ENCODE data around the gene YEATS2. TPM values are rescaled to one million over a fixed set of nuclear protein-coding genes. Genes with fewer than 3 reads are reported as not detected.
A peak's percentile ranks its signal among the peaks of the same experiment; 100 is the strongest.
"Not testable (repeated sequence)": the region's sequence is repeated elsewhere in the genome, so short reads cannot be mapped to it uniquely, and the experiment has no call there.

The YEATS2 gene
- 37.7 TPM for total RNA-seq

DNA sequence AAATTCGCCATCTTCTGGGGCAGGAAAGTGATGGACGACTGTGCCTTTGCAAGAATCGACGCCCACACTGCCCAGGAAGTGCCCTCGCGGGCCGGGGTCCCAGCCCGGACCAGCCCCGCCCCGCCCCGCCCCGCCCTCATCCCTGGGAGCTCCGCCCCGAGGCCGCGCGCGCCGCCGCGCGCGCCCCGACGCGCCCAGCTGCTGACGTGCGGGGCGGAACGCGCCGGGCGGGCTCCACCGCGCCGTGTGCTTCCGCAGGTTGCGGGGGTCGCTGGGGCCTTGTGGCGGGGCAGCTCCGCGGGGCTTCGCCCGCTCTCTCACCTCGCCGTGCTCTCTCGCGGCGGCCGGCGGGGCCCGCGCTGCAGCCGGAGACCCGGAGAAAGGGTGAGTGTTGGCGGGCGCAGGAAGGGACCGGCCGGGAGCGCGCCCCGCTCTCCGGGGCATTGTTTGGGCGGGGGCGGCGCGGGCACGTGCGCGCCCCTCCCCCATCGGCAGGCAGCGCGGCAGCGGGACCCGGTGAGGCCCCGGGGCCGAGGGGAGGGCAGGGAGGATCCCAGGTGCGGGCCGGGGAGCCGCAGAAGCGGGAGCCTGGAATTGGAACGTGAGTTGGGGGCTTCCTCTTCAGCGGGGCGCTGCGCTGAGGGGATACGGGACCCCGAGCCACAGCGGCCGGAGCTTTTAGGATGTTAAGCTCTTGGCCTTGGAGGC lies at the start of gene YEATS2:
YEATS2 (plus strand) TSS at position 188 of the 708 bp plus-strand sequence. CDS start 17,366 bp downstream, outside the sequence.
- peak; percentile 50 for DNase-seq (ENCODE audit: low spot score)

DNA sequence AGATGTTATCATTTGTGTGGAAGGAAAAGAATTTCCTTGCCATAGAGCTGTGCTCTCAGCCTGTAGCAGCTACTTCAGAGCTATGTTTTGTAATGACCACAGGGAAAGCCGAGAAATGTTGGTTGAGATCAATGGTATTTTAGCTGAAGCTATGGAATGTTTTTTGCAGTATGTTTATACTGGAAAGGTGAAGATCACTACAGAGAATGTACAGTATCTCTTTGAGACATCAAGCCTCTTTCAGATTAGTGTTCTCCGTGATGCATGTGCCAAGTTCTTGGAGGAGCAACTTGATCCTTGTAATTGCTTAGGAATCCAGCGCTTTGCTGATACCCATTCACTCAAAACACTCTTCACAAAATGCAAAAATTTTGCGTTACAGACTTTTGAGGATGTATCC lies 47.0 kb upstream of the YEATS2 start:
- DNase-seq (ENCODE audit: low spot score) = no peak

DNA sequence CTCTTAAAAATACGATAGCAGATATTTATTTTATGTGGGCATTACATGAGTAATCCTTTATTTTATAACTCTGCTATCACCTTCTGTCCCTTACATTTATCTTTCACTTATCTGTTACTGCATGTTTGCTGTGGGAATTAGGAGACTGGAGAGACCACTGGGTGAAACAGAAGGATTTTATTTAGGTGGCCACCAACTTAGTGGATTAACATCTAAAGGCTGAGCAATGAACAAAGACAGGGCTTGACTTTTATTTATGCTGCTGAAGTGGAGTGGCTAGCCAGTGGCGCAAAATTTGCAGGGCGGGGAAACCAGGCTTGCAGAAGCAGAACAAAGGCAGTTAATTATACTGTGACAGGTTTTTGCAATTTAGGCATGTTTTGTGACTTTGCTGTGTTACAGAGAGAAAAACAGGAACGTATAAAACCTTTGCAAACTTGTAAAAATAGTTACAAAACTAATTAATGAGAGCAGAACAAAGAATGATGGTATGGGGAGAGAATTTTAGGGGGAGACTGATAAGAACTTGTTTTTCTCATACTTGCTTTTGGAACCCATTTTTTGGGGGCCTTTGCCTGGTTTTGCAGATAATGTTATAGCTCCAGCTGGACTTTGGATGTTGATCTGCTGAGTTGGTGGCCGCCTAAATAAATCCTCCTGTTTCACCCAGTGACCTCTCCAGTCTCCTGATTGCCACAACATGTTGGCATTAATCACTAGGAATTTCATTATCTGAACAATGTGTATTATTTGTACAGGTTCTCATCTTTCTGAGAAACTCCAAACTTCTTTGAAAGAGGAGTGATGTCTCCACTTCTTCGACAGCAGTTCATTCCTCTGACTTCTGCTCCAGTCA lies 44.2 kb upstream of the YEATS2 start:
- DNase-seq (ENCODE audit: low spot score) = no peak

DNA sequence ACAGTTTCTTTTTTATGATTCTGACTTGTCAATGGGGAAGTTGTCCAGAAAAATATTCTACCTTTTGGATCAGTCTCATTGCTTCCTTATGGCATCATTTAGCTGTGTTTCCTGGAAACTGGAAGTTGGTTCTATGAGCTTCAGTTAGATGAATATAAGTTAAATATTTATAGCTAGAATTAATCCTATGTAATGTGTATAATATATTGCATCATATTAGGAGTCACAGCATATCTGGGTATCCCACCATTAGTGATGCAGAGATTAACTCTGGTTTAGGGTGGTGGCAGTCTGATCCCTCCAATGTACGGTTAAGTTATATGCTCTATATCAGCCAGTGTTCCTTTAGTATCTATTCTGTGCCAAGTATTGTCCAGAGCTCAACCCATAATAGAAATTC lies 42.9 kb upstream of the YEATS2 start:
- no peak for DNase-seq (ENCODE audit: low spot score)

DNA sequence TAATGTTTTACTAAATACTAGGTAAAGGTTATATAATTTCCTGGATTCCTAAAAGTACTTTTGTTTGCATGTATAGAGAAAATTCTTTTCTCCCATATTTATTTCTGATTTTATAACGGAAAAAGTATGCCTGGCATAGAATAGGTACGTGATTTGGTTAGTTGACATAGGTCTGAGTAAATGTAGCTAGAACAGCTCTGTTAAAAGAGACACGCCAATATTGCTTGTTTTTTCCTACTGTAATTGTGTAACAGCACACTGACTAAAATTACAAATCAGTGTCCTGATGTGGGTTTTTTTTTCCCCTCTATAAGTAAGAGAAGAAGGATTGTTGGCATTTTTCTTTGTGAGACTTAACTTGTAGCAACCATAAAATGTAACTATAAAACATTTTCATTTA lies 35.5 kb upstream of the YEATS2 start:
- DNase-seq (ENCODE audit: low spot score) = no peak

DNA sequence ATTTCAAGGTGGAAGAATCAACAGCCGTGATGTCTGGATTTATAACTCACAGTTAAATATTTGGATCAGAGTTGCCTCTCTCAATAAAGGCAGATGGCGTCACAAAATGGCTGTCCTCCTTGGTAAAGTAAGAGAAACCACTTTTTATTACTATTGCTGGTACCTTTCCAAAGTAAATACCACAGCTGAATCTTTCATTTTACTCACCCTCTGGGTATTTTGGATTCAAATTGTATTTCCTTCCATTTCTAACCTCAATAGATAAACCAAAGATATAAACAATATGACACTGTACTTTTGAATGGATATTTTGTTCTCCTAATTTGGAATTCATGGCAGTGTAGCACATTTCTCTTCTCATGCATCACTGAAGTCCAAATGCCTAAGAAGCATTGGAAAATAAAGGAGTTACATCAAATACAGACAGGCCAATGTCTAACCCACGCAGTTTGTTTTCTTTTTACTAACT lies 32.6 kb upstream of the YEATS2 start:
- DNase-seq (ENCODE audit: low spot score) = no peak

DNA sequence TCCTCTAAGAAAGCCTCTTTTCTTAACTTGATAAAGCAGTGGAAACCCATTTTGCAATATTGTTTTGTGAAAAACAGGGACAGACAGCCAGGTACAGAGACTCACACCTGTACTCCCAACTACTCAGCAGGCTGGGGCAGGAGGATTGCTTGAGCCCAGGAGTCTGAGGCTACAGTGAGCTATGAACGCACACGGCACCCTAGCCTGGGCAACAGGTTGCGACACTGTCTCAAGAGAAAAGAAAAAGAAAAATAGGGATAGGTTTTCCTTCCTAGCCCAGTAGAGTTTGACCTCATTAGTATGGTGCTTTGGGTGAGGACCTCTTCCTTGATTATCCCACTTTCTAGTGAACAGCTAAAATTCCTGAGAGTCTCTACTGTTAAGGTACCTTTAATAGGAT lies 17.5 kb upstream of the YEATS2 start:
- no peak for DNase-seq (ENCODE audit: low spot score)

DNA sequence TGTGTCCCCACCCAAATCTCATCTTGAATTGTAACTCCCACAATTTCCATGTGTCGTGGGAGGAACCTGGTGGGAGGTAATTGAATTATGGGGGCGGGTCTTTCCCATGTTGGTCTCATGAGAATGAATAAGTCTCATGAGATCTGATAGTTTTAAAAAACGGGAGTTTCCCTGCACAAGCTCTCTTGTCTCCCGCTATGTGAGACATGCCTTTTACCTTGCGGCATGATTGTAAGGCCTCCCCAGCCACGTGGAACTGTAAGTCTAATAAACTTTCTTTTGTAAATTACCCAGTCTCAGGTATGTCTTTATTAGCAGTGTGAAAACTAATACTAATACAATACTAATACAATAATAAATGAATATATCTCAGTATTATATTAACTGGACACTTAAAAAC lies 9.9 kb upstream of the YEATS2 start:
- DNase-seq (ENCODE audit: low spot score) = no peak

DNA sequence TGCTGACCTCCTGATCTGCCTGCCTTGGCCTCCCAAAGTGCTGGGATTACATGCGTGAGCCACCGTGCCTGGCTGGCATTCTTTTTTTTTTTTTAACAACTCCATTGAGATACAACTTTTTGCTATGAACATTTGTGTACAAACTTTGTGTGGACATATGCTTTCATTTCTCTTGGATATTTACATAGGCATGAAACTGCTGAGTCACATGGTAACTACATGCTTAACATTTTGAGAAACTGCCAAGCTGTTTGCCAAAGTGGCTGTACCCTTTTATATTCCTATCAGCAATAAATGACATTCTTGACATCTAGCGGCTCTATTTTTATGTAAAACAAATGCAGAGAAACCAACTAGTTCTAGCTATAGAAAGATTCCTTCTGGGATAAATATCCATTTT lies 8.7 kb upstream of the YEATS2 start:
- no peak for DNase-seq (ENCODE audit: low spot score)

DNA sequence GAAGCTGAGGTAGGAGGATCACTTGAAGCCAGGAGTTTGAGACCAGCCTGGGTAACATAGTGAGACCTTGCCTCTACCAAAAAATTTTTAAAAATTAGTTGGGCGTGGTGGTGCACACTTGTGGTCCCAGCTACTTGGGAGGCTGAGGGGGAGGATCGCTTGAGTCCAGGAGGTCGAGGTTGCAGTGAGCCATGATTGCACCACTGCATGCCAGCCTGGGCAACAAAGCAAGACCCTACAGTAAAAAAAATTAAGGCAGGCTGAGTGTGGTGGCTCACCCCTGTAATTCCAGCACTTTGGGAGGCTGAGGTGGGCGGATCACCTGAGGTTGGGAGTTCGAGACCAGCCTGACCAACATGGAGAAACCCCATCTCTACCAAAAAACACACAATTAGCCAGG lies 8.0 kb upstream of the YEATS2 start:
- not testable (repeated sequence) for DNase-seq (ENCODE audit: low spot score)

DNA sequence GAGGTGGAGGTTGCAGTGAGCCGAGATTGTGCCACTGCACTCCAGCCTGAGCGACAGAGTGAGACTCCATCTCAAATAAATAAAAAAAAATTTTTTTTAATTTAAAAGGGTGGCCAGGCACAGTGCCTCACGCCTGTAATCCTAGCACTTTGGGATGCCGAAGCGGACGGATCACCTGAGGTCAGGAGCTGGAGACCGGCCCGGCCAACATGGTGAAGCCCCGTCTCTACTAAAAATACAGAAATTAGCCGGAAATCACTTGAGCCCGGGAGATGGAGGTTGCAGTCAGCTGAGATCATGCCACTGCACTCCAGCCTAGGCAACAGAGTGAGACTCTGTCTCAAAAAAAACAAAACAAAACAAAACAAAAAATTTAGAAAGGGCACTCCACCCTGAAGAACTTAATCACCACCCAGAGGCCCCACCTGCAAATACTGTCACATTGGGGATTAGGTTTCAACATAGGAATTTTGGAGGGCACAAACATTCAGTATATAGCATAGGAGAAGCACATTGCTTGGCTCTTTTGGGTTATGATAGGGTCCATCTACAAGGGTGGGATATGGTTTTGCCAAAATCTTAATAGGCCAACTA lies 7.1 kb upstream of the YEATS2 start:
- no peak for DNase-seq (ENCODE audit: low spot score)

DNA sequence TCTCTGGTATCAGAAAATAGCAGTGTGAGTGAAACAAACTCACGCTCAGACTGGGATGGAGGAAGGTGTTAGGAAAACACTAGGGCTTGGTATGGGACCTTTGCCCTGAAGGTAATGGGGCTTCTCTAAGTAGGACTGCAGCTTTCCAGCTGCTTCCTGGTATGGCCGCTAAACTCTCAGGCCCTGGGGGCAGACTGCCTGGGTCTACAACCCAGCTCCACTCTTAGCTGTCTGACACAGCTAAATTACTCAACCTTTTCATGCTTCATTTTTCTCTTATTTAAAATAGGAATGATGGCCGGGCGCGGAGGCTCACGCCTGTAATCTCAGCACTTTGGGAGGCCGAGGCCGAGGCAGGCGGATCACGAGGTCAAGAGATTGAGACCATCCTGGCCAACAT lies 5.2 kb upstream of the YEATS2 start:
- DNase-seq (ENCODE audit: low spot score) = no peak

DNA sequence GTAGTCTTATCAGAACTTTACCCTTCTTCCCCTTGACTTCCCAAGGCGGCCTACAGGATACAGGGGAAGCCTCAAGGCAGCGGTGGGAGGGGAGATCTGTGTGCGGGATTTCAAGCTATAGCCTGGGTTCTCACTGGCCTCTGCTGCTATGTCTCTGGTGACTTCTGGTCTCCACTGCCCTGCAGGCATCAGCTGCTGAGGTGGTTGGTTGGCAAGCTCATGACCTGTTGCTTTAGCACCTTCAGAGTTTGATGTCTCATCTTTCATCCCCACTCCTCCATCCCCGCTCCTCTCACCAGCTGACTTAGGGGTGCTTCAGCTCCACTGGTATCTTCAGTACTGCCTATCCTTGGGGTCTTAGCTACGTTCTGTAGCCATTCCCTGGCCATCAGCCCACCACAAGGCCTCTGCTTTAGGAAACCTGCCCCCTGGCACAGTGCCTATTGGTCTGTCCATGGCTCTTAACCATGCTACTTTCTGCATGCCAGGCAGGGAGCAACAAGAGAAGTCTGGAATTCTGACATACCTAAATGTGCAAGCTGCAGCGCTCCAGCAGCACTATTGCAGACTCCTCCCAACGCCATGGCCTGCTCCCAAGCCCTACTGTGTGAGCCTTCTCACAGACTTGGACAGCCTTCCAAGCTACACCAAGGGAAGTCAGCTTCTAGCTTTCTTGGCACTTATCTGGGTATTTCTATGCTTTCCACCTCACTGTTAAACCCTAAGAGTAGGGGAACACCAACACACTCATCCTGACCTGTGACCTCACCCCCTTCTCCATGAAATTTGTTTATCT lies 1.8 kb upstream of the YEATS2 start:
- DNase-seq (ENCODE audit: low spot score) = no peak

DNA sequence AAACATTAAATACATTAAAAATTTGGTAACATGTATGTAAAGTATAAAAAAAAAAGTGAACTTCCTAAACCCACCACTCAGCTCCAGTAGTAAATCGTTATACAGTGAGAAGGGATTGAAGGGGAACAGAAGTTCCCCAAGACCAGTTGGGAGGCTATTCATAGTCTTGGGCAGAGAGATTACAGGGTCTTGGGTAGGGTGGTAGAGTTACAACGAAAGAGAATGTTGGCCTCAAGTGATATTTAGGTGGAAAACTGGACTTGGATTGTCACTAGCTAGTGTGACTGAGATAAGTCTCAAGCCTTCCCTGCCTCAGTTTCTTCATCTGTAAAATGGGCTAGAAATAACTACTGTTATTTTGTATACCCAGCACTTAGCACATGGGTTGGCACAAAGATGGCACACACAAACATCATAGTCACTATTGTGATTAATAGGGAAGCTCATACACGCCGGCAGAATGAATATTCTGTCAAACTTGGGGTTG lies 431 bp upstream of the YEATS2 start:
- DNase-seq (ENCODE audit: low spot score) = no peak

DNA sequence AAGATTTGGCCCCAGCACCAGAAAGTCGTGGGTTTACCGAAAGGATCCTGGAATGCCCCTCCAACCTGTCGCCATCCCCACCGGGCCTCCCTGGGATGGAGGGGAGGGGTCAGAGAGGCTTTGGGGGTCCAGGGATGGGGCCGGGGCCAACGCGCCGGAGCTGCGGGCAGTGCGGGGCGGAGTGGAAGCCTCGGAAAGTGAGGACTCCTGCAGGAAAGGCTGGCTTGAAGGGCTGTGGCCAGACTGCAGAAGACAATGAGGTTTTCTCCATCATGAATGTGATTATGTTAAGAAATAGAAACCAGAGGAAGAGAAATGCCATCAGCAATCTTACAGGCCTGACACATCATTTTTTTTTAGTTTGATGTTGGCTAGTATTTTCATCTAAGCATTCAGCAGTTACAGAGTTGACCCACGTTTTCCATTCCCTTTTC lies 738 bp downstream of the YEATS2 start:
- peak; percentile 52 for DNase-seq (ENCODE audit: low spot score)

DNA sequence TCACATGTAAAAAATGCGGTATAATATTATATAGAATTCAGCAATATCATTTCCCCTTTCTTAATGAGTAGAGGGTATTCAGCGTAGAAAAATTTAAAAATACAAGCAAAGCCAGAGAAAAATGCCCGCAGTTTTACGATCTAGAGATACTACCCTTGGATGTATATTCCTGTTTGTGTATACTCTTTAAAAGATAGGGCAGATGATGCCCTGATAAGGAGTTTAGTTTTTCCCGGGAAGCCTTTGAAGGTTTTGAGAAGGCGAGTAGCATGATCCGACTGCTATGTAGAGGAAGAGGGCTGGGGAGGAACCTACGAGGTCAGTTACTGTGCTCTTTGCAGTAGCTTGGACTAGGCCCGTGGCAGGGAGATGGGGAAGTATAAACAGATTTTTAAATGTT lies 1.2 kb downstream of the YEATS2 start:
- no peak for DNase-seq (ENCODE audit: low spot score)

DNA sequence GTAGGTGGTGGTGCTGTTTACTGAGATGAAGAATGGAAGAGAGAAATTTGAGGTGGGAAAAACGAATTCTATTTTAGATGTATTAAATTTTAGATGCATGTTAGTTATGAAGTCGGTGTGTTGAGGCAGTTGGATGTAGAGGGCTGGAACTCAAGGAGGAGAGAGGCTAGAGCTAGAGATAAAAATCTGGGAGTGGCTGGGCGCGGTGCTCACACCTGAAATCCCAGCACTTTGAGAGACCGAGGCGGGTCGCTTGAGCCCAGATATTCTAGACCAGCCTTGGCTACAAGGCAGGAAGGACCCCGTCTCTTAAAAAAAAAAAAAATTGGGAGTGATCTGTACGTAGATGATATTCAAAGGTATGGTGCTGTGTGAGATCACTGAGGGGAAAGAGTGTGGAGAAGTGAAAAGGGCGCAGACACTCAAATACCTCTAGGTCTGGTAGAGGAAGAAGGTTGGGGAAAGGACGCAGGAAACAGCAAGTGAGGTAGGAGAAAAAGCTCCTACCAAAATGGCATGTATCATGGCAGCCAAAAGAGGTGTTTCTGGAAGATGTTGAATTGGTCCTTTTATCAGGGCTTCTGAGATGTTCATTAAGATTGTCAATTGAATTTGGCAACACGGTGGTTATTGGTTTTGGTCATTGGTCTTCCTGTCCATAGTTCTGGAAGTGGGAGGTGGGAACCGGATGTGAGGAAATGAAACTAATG lies 1.8 kb downstream of the YEATS2 start:
- no peak for DNase-seq (ENCODE audit: low spot score)

DNA sequence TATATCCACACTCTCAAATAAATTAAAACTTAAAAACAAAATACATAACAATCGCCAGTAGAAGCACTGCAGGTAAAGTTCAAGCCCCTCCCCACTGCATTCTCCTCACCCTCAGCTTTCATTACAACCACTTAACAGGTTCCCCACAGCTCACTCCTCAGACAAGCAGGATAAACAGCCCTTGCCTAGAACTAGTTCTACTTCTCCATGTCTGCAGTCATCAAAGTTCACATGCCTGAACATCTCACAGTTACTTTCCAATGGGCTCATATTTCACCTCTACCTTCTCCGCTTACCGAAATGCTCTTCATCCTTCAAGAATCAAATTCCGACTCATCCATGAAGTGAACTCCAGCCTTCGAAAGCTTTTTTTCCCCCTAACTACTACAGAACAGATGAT lies 4.1 kb downstream of the YEATS2 start:
- DNase-seq (ENCODE audit: low spot score) = no peak

DNA sequence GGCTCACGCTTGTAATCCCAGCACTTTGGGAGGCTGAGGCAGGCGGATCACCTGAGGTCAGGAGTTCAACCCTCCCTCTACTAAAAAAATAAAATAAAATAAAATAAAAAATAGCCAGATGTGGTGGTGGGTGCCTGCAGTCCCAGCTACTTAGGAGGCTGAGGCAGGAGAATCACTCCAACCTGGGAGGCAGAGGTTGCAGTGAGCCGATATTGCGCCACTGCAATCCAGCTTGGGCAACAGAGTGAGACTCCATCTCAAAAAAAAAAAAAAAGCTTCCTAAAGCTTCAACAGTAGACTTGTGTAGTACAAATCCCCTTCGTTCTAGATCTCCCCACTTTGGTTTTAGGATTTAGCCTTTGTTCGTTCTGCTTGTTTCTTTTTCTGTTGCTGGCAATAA lies 6.3 kb downstream of the YEATS2 start:
- DNase-seq (ENCODE audit: low spot score) = not testable (repeated sequence)

DNA sequence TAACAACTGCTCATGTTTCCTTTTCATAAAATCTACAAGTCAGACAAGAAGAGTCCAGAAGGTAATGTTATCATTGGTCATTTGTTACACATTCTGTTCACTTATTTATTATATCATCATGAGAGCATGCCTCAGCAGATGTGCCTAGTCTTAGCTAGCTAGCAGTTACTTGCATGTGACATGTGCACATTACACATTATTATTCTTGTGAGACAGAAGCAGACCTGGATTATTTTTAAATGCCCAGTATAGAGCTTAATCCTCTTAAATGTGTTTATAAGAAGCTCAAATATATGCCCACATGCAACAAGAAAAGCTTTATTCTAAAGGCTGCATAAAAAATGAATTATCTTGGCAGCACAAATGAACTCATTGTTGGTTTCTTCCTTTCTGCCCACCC lies 12.6 kb downstream of the YEATS2 start:
- DNase-seq (ENCODE audit: low spot score) = no peak

DNA sequence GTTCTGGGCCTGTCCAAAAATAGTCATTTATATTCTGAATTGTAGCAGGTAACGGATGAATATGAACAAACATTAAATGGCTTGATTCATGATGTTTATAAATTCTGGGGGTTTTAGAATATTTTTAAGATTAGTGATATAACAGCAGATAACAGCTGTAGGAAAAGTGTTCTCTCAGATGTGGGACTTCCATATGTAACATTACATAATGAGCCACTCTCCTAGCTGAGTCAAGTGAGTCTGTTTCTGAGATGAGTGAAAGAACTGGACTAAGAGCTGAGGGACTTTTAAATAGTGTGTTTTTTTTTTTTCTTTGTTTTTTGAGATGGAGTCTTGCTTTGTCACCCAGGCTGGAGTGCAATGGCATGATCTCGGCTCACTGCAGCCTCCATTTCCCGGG lies 13.9 kb downstream of the YEATS2 start:
- no peak for DNase-seq (ENCODE audit: low spot score)
